Measurements from ENCODE around the gene WDR20. TPM values are rescaled to one million over a fixed set of nuclear protein-coding genes. Genes with fewer than 3 reads are reported as not detected.

Gene WDR20
- total and polyA plus RNA-seq, 2 donors (not counting 1 experiment from before 2014, with no cell fraction given): 12.4 to 64.0 TPM

- Mint-ChIP-seq H3K27ac (no peak overlapping the region), H3K27me3 (peaks cover 6% of the 10 kb centered on the region), H3K4me1 (no peaks in the 10 kb centered on the region), H3K4me3 (no peak overlapping the region), H3K9me3 (ENCODE audit: insufficient read depth) (no peaks in the 10 kb centered on the region)
- intact Hi-C loops (cut with micrococcal nuclease): no loop called here
- 95% methylated on average over 5 of the region's 6 CpGs for WGBS (ENCODE audit: insufficient coverage)
- ChIA-PET POLR2A (no interaction called here), CTCF (no interaction called here)
- Histone ChIP-seq H3K36me3 (replicated peaks in 1 of 2; ENCODE audit: control extremely low read depth in 1 of 2, control insufficient read depth in 1 of 2, extremely low read depth in 1 of 2, insufficient read depth in 2 of 2, low read length in 1 of 2) (no peaks in the 10 kb centered on the region), H3K4me3 (ENCODE audit: control extremely low read depth in 1 of 5, extremely low read depth in 1 of 5, insufficient read depth in 1 of 5, low read depth in 2 of 5, low read length in 4 of 5) (no peak overlapping the region), H4K20me1 (ENCODE audit: control insufficient read depth, insufficient read depth, low read length, poor library complexity, severe bottlenecking) (no peaks in the 10 kb centered on the region), H3K4me1 (ENCODE audit: control insufficient read depth in 2 of 2, insufficient read depth in 2 of 2, low read length in 2 of 2) (no peaks in the 10 kb centered on the region), H3K79me2 (ENCODE audit: control insufficient read depth, insufficient read depth, low read length) (no peaks in the 10 kb centered on the region), H2AFZ (ENCODE audit: insufficient read depth, low read depth, low read length, poor library complexity, severe bottlenecking) (no peak overlapping the region), H3K27me3 (replicated peaks in 1 of 4; ENCODE audit: control extremely low read depth in 1 of 4, control insufficient read depth in 3 of 4, insufficient read depth in 4 of 4, low read length in 3 of 4) (no peaks in the 10 kb centered on the region), H3K9me3 (ENCODE audit: control extremely low read depth in 1 of 3, control insufficient read depth in 2 of 3, insufficient read depth in 1 of 3, low read length in 2 of 3) (no peaks in the 10 kb centered on the region), H3K4me2 (replicated peaks; ENCODE audit: low read depth, low read length, poor library complexity, severe bottlenecking) (no peak overlapping the region), H3K9ac (ENCODE audit: low read length) (no peak overlapping the region), H3K27ac (ENCODE audit: low read length in 2 of 2) (no peak overlapping the region)
- ATAC-seq (ENCODE audit: low read depth): no peak
- TF ChIP-seq EZH2 (IDR thresholded peaks at IDR 0.05; ENCODE audit: borderline replicate concordance, insufficient read depth, low read depth, low read length, poor library complexity, severe bottlenecking) (no peak), CTCF (IDR thresholded peaks at IDR 0.05) (no peak)
- DNase-seq: no peak
Observed at GRCh38 chr14:102258136-102258535, 118.4 kb downstream of the WDR20 start.

Other genes starting within 250 kb of the WDR20 start
- 257 TPM in 2 replicates for gene DYNC1H1, start 175.3 kb upstream of the WDR20 start, total RNA-seq
- 62.0 and 73.2 TPM in 2 replicates for gene DYNC1H1, start 175.3 kb upstream of the WDR20 start, polyA plus RNA-seq
- gene HSP90AA1, start 52.9 kb upstream of the WDR20 start, total RNA-seq: 222 and 225 TPM in 2 replicates
- gene HSP90AA1, start 52.9 kb upstream of the WDR20 start, polyA plus RNA-seq: 190 and 418 TPM in 2 replicates
- gene MOK, start 165.3 kb downstream of the WDR20 start, total RNA-seq: 2.9 and 3.0 TPM in 2 replicates
- gene MOK, start 165.3 kb downstream of the WDR20 start, polyA plus RNA-seq: 1.2 and 2.3 TPM in 2 replicates
- gene ZNF839, start 179.8 kb downstream of the WDR20 start, total RNA-seq: 22.8 and 22.9 TPM in 2 replicates
- gene ZNF839, start 179.8 kb downstream of the WDR20 start, polyA plus RNA-seq: 28.8 and 31.6 TPM in 2 replicates
- gene CINP, start 223.0 kb downstream of the WDR20 start, total RNA-seq: 23.7 and 28.8 TPM in 2 replicates
- gene CINP, start 223.0 kb downstream of the WDR20 start, polyA plus RNA-seq: 18.6 and 21.9 TPM in 2 replicates
- 10.8 and 11.2 TPM in 2 replicates for gene TECPR2, start 223.0 kb downstream of the WDR20 start, total RNA-seq
- gene TECPR2, start 223.0 kb downstream of the WDR20 start, polyA plus RNA-seq: 3.6 and 4.7 TPM in 2 replicates